Epithelial cell of esophagus (primary cell): ENCODE results near the gene PFKFB3.

Experiments
- DNase-seq: peaks from one replicate; pipeline ENCODE4 v3.0.0; 2010; ENCODE audit warnings: low read depth
- H3K4me3 ChIP-seq: 2 replicates; pipeline ENCODE4 v1.5.1; 2011; ENCODE audit warnings: mild to moderate bottlenecking, low read length, control low read depth
- CTCF ChIP-seq: IDR thresholded peaks from 2 replicates; pipeline ENCODE4 v1.5.1; 2011; ENCODE audit warnings: low read depth, mild to moderate bottlenecking, low read length, control low read depth, inconsistent platforms; ENCODE audit not compliant: insufficient read depth; ENCODE audit errors: missing control alignments

The PFKFB3 gene

DNA sequence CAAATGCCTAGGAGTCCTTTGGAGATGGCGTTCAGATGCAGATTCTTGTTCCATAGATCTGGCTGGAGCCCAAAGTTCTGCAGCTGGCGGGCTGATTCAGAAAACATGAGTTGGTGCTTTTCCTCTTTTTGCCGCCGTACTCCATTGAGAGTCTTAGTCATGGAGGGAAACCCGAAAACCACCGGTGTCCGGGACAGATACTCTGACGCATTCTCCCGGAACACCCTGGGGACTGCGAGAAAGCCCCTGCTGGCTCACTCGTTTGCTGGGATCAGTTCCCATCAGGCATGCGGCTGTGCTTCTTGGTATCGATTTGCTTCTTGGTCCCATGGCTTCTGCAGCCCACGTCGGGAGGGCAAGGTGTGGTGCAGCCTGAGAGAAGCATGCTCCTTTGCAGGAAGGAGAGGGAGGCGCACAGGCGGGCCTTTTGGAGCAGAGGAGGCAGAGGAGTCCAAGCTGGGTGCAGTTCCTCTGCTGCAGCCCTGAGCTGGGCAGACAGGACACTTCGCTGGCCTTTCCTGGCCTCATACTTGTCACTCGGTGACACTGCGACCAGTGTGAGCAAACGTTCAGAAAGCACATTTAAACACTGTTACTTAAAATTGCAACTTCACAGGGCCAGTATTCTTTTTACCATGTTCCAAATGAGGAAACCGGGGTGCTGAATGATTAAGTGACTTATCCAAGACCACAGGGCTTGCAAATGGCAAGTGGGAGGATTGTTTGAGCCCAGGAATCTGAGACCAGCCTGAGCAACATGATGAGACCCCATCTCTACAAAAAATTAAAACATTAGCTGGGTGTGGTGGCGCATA lies 30.6 kb upstream of the PFKFB3 start:
- TF ChIP-seq CTCF: no peak
- H3K4me3 ChIP-seq: no peak overlapping the region
- peak; percentile 22 for DNase-seq

- TF ChIP-seq CTCF: no peak
- no peak overlapping the region for H3K4me3 ChIP-seq
- no peak for DNase-seq
These were observed 29.5 kb upstream of the PFKFB3 start for GRCh38 chr10:6173203-6173602.

DNA sequence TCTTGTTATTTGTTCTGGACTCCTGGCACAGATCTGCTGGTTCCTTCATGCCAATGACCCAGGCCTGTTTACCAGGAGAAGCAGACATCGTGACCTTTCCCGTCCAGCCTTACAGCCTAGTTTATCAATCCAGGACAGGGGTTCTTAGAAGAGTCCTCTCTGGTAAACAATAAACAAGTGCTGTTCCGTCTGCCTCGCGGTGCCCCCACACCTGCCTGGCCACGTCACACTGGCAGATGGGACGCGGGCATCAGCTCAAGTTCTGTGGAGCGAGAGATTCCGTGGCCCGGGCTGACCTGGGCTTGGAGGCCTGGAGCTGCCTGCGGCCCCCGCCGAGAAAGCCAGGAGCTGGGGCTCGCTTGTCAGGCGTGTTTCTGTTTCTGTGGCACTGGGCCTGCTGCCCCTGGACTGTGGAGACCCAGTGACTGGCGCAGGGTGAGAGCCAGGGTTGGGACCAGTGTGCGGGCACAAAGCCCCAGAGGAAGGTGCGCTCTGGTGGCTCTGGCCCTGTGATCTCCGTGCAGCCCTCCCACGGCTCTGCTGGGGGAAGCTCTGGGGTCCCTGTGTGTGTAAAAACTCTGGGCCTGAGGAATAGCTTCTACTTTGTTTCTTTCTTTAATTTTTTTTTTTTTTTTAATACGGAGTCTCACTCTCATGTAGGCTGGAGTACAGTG lies 28.4 kb upstream of the PFKFB3 start:
- DNase-seq: no peak
- no peak overlapping the region for H3K4me3 ChIP-seq
- TF ChIP-seq CTCF: no peak

DNA sequence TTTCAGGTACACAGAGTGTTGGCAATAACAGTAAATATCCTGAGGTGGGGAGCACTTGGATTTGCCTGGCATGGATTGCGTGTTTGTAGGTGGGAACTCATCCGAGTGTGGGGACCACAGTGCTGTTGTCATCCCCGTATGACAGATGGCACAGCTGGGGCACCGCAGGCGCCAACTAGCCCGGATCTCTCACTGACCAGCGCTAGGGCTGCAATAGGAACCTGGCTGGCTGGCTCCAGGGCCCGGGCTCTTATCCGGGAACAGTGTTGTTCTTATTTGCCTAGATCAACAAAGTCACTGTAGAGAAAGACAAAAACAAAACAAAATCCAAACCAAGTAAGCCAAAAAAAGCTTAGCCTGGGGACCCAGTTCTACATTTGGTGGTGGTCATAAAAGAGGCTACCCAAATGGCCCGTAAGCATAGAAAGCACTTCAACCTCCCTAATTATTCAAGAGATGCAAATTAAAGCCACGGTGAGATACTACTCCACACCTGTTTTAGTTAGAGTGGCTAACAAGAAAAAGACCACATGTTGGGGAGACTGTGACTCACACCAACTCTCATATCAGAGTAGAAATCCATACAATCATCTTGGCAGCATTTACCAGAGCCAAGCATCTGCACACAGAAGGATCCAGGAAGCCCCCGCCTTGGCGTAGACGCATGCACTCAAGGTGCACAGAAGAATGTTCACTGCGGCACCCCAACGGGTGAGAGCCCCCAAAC lies 27.2 kb upstream of the PFKFB3 start:
- no peak for TF ChIP-seq CTCF
- no peak for DNase-seq
- no peak overlapping the region for H3K4me3 ChIP-seq

DNA sequence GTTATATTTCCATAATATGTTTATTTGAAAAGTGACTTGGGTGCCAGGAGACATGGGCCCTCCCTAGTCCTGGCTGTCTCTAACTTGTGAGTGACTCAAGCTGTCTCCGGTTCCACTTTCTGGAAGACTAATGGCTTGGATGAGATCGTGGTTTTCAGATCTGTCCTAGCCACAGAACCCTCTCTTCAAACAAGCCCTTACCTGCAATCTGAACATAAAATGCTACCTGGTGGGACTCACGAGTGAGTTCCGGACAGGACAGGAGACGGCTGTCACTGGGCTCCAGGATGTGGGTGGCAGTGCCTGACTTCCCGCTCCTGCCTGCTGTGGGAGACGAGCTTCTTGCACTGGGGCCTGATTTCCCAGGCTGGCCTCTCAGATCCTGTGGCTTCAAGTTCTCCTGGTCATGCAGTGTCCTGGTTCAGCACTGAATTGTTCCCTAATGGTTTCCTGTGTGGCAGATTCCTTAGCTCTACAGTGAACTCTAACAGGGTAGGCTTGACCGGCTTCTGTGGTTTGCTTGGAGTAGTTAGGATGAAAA lies 26.0 kb upstream of the PFKFB3 start:
- peak; percentile 60 for DNase-seq
- no peak overlapping the region for H3K4me3 ChIP-seq
- TF ChIP-seq CTCF: no peak

GRCh38 chr10:6177880-6178281 lies 24.9 kb upstream of the PFKFB3 start:
- DNase-seq: no peak
- no peak overlapping the region for H3K4me3 ChIP-seq
- no peak for TF ChIP-seq CTCF
